HEK293 (cell line): ENCODE measurements around the gene DCST2.

Experiments
- EGR2 ChIP-seq: fragments of 450-650 bp; formaldehyde crosslinking; IDR thresholded peaks from 2 replicates; pipeline ENCODE4 v1.5.1; 2016; ENCODE audit warnings: low read depth, missing biosample characterization, missing genetic modification characterization
- GLIS2 ChIP-seq: fragments of 450-650 bp; formaldehyde crosslinking; IDR thresholded peaks from 2 replicates; pipeline ENCODE4 v1.5.1; 2016; ENCODE audit warnings: missing biosample characterization, missing genetic modification characterization
- KLF1 ChIP-seq: fragments of 450-650 bp; formaldehyde crosslinking; IDR thresholded peaks from 2 replicates; pipeline ENCODE4 v1.5.1; 2016; ENCODE audit warnings: missing biosample characterization, missing genetic modification characterization
- ZBTB7A ChIP-seq: fragments of 450-650 bp; formaldehyde crosslinking; IDR thresholded peaks from 2 replicates; pipeline ENCODE4 v1.5.1; 2016; ENCODE audit warnings: low read depth, missing biosample characterization, missing genetic modification characterization
- ZNF140 ChIP-seq: fragments of 450-650 bp; formaldehyde crosslinking; IDR thresholded peaks from 2 replicates; pipeline ENCODE4 v1.5.1; 2016; ENCODE audit warnings: missing biosample characterization, missing genetic modification characterization
- ZNF324 ChIP-seq: fragments of 450-650 bp; formaldehyde crosslinking; IDR thresholded peaks from 2 replicates; pipeline ENCODE4 v1.5.1; 2016; ENCODE audit warnings: missing biosample characterization, missing genetic modification characterization
- ZNF549 ChIP-seq: fragments of 450-650 bp; IDR thresholded peaks from 2 replicates; pipeline ENCODE4 v1.5.1; 2018; ENCODE audit warnings: missing biosample characterization, missing genetic modification characterization, mild to moderate bottlenecking, inconsistent platforms, moderate library complexity
- TF ChIP-seq, protein P1 (sequence below): fragments of 450-650 bp; formaldehyde crosslinking; IDR thresholded peaks from 2 replicates; pipeline ENCODE4 v1.5.1; 2016; ENCODE audit warnings: missing biosample characterization, missing genetic modification characterization
- TF ChIP-seq, protein P2 (sequence below): fragments of 450-650 bp; formaldehyde crosslinking; IDR thresholded peaks from 2 replicates; pipeline ENCODE4 v1.5.1; 2016; ENCODE audit warnings: missing biosample characterization, missing genetic modification characterization

DNA sequence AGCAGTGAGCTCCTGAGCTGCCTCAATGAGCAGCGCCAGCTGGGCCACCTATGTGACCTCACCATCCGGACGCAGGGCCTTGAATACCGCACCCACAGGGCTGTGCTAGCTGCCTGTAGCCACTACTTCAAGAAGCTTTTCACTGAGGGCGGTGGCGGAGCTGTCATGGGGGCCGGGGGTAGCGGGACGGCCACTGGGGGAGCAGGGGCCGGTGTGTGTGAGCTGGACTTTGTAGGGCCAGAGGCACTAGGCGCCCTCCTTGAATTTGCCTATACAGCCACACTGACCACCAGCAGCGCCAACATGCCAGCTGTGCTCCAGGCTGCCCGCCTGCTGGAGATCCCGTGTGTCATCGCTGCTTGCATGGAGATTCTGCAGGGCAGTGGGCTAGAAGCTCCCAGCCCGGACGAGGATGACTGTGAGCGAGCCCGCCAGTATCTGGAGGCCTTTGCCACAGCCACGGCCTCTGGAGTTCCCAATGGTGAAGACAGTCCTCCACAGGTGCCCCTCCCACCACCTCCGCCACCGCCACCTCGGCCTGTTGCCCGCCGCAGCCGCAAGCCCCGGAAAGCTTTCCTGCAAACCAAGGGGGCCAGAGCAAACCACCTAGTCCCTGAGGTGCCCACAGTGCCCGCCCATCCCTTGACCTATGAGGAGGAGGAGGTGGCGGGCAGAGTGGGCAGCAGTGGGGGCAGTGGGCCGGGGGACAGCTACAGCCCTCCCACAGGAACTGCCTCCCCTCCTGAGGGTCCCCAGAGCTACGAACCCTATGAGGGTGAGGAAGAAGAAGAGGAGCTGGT lies 18.7 kb downstream of the DCST2 start:
- TF ChIP-seq, protein P1, sequence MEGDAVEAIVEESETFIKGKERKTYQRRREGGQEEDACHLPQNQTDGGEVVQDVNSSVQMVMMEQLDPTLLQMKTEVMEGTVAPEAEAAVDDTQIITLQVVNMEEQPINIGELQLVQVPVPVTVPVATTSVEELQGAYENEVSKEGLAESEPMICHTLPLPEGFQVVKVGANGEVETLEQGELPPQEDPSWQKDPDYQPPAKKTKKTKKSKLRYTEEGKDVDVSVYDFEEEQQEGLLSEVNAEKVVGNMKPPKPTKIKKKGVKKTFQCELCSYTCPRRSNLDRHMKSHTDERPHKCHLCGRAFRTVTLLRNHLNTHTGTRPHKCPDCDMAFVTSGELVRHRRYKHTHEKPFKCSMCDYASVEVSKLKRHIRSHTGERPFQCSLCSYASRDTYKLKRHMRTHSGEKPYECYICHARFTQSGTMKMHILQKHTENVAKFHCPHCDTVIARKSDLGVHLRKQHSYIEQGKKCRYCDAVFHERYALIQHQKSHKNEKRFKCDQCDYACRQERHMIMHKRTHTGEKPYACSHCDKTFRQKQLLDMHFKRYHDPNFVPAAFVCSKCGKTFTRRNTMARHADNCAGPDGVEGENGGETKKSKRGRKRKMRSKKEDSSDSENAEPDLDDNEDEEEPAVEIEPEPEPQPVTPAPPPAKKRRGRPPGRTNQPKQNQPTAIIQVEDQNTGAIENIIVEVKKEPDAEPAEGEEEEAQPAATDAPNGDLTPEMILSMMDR = no peak
- TF ChIP-seq ZNF140 (no peak), ZBTB7A (tag by site-specific recombination) (no peak), GLIS2 (no peak), ZNF324 (tag by site-specific recombination) (no peak), KLF1 (tag by site-specific recombination) (no peak), EGR2 (tag by site-specific recombination) (no peak; the same call in 1 of the 2 replicates), ZNF549 (no peak)
- TF ChIP-seq, protein P2, sequence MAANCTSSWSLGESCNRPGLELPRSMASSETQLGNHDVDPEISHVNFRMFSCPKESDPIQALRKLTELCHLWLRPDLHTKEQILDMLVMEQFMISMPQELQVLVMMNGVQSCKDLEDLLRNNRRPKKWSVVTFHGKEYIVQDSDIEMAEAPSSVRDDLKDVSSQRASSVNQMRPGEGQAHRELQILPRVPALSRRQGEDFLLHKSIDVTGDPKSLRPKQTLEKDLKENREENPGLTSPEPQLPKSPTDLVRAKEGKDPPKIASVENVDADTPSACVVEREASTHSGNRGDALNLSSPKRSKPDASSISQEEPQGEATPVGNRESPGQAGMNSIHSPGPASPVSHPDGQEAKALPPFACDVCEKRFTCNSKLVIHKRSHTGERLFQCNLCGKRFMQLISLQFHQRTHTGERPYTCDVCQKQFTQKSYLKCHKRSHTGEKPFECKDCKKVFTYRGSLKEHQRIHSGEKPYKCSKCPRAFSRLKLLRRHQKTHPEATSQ (tag by site-specific recombination) = no peak
